HG02642 (cell line): ENCODE measurements around the gene STH.
"Not testable (repeated sequence)": the region's sequence is repeated elsewhere in the genome, so short reads cannot be mapped to it uniquely, and the experiment has no call there.

Source experiments
- ATAC-seq: cut with Tn5 transposase; IDR thresholded peaks from one replicate; pipeline ENCODE4 v1.9.1; 2021; ENCODE audit warnings: mild to moderate bottlenecking; ENCODE audit not compliant: unreplicated experiment, poor library complexity

STH gene

GRCh38 chr17:46001390-46002310, 2.6 kb downstream of the STH start:
- ATAC-seq = no peak

GRCh38 chr17:46002311-46002972, 3.4 kb downstream of the STH start:
- peak; percentile 61 for ATAC-seq

GRCh38 chr17:46002973-46003316, 3.9 kb downstream of the STH start:
- ATAC-seq = no peak

- ATAC-seq = no peak
These were observed 5.1 kb downstream of the STH start for GRCh38 chr17:46003907-46004748.

- ATAC-seq = not testable (repeated sequence)
These were observed 7.0 kb downstream of the STH start for GRCh38 chr17:46006082-46006481.

GRCh38 chr17:46007461-46007965, 8.5 kb downstream of the STH start:
- ATAC-seq = no peak

GRCh38 chr17:46008591-46008990, 9.5 kb downstream of the STH start:
- ATAC-seq = no peak

- ATAC-seq = no peak
These were observed 10.9 kb downstream of the STH start for GRCh38 chr17:46009681-46010596.

GRCh38 chr17:46010597-46011186, 11.6 kb downstream of the STH start:
- ATAC-seq = no peak

GRCh38 chr17:46011711-46012505, 12.9 kb downstream of the STH start:
- ATAC-seq = no peak

- no peak for ATAC-seq
These were observed 13.5 kb downstream of the STH start for GRCh38 chr17:46012506-46013079.

GRCh38 chr17:46013127-46013501, 14.1 kb downstream of the STH start:
- no peak for ATAC-seq

GRCh38 chr17:46013502-46014165, 14.6 kb downstream of the STH start:
- no peak for ATAC-seq

- not testable (repeated sequence) for ATAC-seq
These were observed 20.4 kb downstream of the STH start for GRCh38 chr17:46019408-46019925.

GRCh38 chr17:46020023-46020761, 21.1 kb downstream of the STH start:
- no peak for ATAC-seq

- ATAC-seq = no peak
These were observed 21.9 kb downstream of the STH start for GRCh38 chr17:46020998-46021397.

- not testable (repeated sequence) for ATAC-seq
These were observed 24.3 kb downstream of the STH start for GRCh38 chr17:46023366-46023765.
